HG03469 (cell line): ENCODE data around the gene CEACAM19.

Source experiments
- ATAC-seq: cut with Tn5 transposase; IDR thresholded peaks from one replicate; pipeline ENCODE4 v1.9.1; 2021; ENCODE audit warnings: mild to moderate bottlenecking, moderate library complexity, moderate number of reproducible peaks; ENCODE audit not compliant: unreplicated experiment

CEACAM19 gene

GRCh38 chr19:44644402-44645016, 26.8 kb upstream of the CEACAM19 start:
- no peak for ATAC-seq

GRCh38 chr19:44645407-44646048, 25.8 kb upstream of the CEACAM19 start:
- ATAC-seq, result no peak

GRCh38 chr19:44646049-44646416, 25.2 kb upstream of the CEACAM19 start:
- ATAC-seq, result no peak

GRCh38 chr19:44647144-44647543, 24.1 kb upstream of the CEACAM19 start:
- ATAC-seq, result no peak

- ATAC-seq, result no peak
Observed at GRCh38 chr19:44648631-44649251, 22.5 kb upstream of the CEACAM19 start.

GRCh38 chr19:44649578-44650145, 21.6 kb upstream of the CEACAM19 start:
- ATAC-seq, result no peak

- no peak for ATAC-seq
Observed at GRCh38 chr19:44653343-44653742, 17.9 kb upstream of the CEACAM19 start.

GRCh38 chr19:44653977-44654774, 17.1 kb upstream of the CEACAM19 start:
- ATAC-seq, result no peak

- no peak for ATAC-seq
Observed at GRCh38 chr19:44657211-44657921, 13.9 kb upstream of the CEACAM19 start.

GRCh38 chr19:44658069-44658733, 13.1 kb upstream of the CEACAM19 start:
- no peak for ATAC-seq

- ATAC-seq, result no peak
Observed at GRCh38 chr19:44660081-44660480, 11.2 kb upstream of the CEACAM19 start.

GRCh38 chr19:44661205-44661604, 10.1 kb upstream of the CEACAM19 start:
- no peak for ATAC-seq

GRCh38 chr19:44661904-44662303, 9.4 kb upstream of the CEACAM19 start:
- ATAC-seq, result no peak

GRCh38 chr19:44662691-44663385, 8.4 kb upstream of the CEACAM19 start:
- no peak for ATAC-seq

GRCh38 chr19:44663996-44664395, 7.3 kb upstream of the CEACAM19 start:
- no peak for ATAC-seq

- ATAC-seq, result no peak
Observed at GRCh38 chr19:44664976-44665375, 6.3 kb upstream of the CEACAM19 start.

- ATAC-seq, result no peak
Observed at GRCh38 chr19:44666852-44667556, 4.3 kb upstream of the CEACAM19 start.

GRCh38 chr19:44668985-44669764, 2.1 kb upstream of the CEACAM19 start:
- ATAC-seq, result no peak
